Measurements from ENCODE around the gene CDS2. TPM values are rescaled to one million over a fixed set of nuclear protein-coding genes. Genes with fewer than 3 reads are reported as not detected.
A peak's percentile ranks its signal among the peaks of the same experiment; 100 is the strongest.

CDS2 gene
- total and polyA plus RNA-seq, 2 of the 13 experiments (the other 11 are each of a cell fraction or from before 2014, with no cell fraction given) = 81.3 to 153 TPM

GRCh38 chr20:5127204-5127858 is 523 bp downstream of the CDS2 start (continued):
- TF ChIP-seq TGIF2 (CRISPR knock-in tag; IDR thresholded peaks at IDR 0.05) (peak; percentile 33; the same call in 1 of the 2 replicates), GFI1 (CRISPR knock-in tag; IDR thresholded peaks at IDR 0.05; ENCODE audit: borderline replicate concordance) (0 out of 2 replicates have a peak, but pooled peaks have one; percentile 24), ZNF547 (CRISPR knock-in tag; IDR thresholded peaks at IDR 0.05) (peak; percentile 84), SP2 (CRISPR knock-in tag; IDR thresholded peaks at IDR 0.05) (0 out of 2 replicates have a peak, but pooled peaks have one; percentile 10), ISL2 (CRISPR knock-in tag; IDR thresholded peaks at IDR 0.05) (no peak), KLF6 (CRISPR knock-in tag; IDR thresholded peaks at IDR 0.05) (peak; percentile 15; the same call in 1 of the 2 replicates), DMTF1 (CRISPR knock-in tag; IDR thresholded peaks at IDR 0.05) (no peak), ZFAT (CRISPR knock-in tag; conservative IDR thresholded peaks at IDR 0.05) (no peak), ZNF564 (CRISPR knock-in tag; IDR thresholded peaks at IDR 0.05) (no peak), IRF1 (CRISPR knock-in tag; IDR thresholded peaks at IDR 0.05; ENCODE audit: low read depth) (peak; percentile 77), ARID2 (CRISPR knock-in tag; IDR thresholded peaks at IDR 0.05; ENCODE audit: borderline replicate concordance) (no peak), BCL3 (CRISPR knock-in tag; IDR thresholded peaks at IDR 0.05) (0 out of 2 replicates have a peak, but pooled peaks have one; percentile 71), ZNF646 (CRISPR knock-in tag; IDR thresholded peaks at IDR 0.05) (0 out of 2 replicates have a peak, but pooled peaks have one; percentile 26), LBX2 (CRISPR knock-in tag; IDR thresholded peaks at IDR 0.05; ENCODE audit: borderline replicate concordance) (peak; percentile 7; the same call in 1 of the 2 replicates), KLF9 (CRISPR knock-in tag; IDR thresholded peaks at IDR 0.05; ENCODE audit: low read depth) (no peak), POLR2AphosphoS5 (IDR thresholded peaks at IDR 0.05; ENCODE audit: low read depth, low read length) (peak; percentile 27; the same call in 1 of the 2 replicates), ZZZ3 (CRISPR knock-in tag; IDR thresholded peaks at IDR 0.05; ENCODE audit: borderline replicate concordance) (no peak; the same call in 1 of the 2 replicates)

Data from HepG2 (cell line).